GM10248 (cell line): Measurements from ENCODE around the gene ANKRD55.

ENCODE experiments used
- CTCF ChIA-PET: fragments of 300-600 bp; sonication (Branson Sonifier 250); formaldehyde crosslinking; extraction: SDS; loops from one replicate; lab custom pipeline; 2021; ENCODE audit warnings: antibody characterized with exemption; lab: Yijun Ruan, JAX
- POLR2A ChIA-PET: fragments of 350-650 bp; sonication (Branson Sonifier 250); formaldehyde crosslinking; extraction: SDS; loops from one replicate; lab custom pipeline; 2020; ENCODE audit warnings: antibody characterized with exemption; lab: Yijun Ruan, JAX
- DNase-seq: peaks from one replicate; pipeline ENCODE4 v3.0.0; 2012; ENCODE audit errors: extremely low spot score
- CTCF ChIP-seq: IDR thresholded peaks from 2 replicates; pipeline ENCODE4 v1.5.1; 2012; ENCODE audit warnings: mild to moderate bottlenecking, low read depth; ENCODE audit errors: extremely low read depth, missing control alignments, control extremely low read depth

The ANKRD55 gene

GRCh38 chr5:56167519-56167918 is 65.6 kb downstream of the ANKRD55 start:
- ChIA-PET CTCF (no interaction called here), POLR2A (no interaction called here)
- no peak for DNase-seq
- no peak for TF ChIP-seq CTCF

- ChIA-PET CTCF (no interaction called here), POLR2A (no interaction called here)
- TF ChIP-seq CTCF, result no peak
- DNase-seq, result no peak
Observed at GRCh38 chr5:56166671-56167385, 66.3 kb downstream of the ANKRD55 start.

GRCh38 chr5:56164376-56164775 is 68.8 kb downstream of the ANKRD55 start:
- no peak for DNase-seq
- TF ChIP-seq CTCF, result no peak
- POLR2A ChIA-PET, result no interaction called here
- CTCF ChIA-PET, result interaction anchor here (1.2 kb wide), 1 partner anchor 15 kb away, joined by 3 read pairs; no protein-coding TSS in a partner anchor

GRCh38 chr5:56161927-56162326 is 71.2 kb downstream of the ANKRD55 start:
- ChIA-PET POLR2A (no interaction called here), CTCF (no interaction called here)
- no peak for TF ChIP-seq CTCF
- no peak for DNase-seq

GRCh38 chr5:56161439-56161823 is 71.7 kb downstream of the ANKRD55 start:
- TF ChIP-seq CTCF, result no peak

GRCh38 chr5:56160723-56161438 is 72.2 kb downstream of the ANKRD55 start:
- ChIA-PET POLR2A (no interaction called here), CTCF (no interaction called here)
- no peak for DNase-seq
- no peak for TF ChIP-seq CTCF

More at GRCh38 chr5:56161439-56161823, 71.7 kb downstream of the ANKRD55 start:
- DNase-seq, result no peak
- CTCF ChIA-PET, result no interaction called here
- POLR2A ChIA-PET, result no interaction called here
